Karpas-422 (cell line): ENCODE data around the gene CCN6. TPM values are rescaled to one million over a fixed set of nuclear protein-coding genes. Genes with fewer than 3 reads are reported as not detected.

ENCODE experiments used
- DNase-seq: peaks from one replicate; pipeline ENCODE4 v3.0.0-alpha.2; 2015
- H2AFZ ChIP-seq: fragments of 200-600 bp; sonication (generic); 2 replicates; pipeline ENCODE4 v1.6.1; 2014; ENCODE audit warnings: antibody characterized with exemption, low read length, mixed read lengths
- H3K27ac ChIP-seq: fragments of 200-600 bp; sonication (generic); 2 replicates; pipeline ENCODE4 v1.5.1; 2014; ENCODE audit warnings: mild to moderate bottlenecking, low read length, moderate library complexity
- H3K27me3 ChIP-seq: fragments of 200-600 bp; sonication (generic); 2 replicates; pipeline ENCODE4 v1.6.1; 2014; ENCODE audit warnings: low read length, mixed read lengths
- H3K36me3 ChIP-seq: fragments of 200-600 bp; sonication (generic); 2 replicates; pipeline ENCODE4 v1.6.1; 2014; ENCODE audit warnings: low read length, mixed read lengths; ENCODE audit not compliant: insufficient read depth
- H3K4me1 ChIP-seq: fragments of 200-600 bp; sonication (generic); 2 replicates; pipeline ENCODE4 v1.6.1; 2014; ENCODE audit warnings: mild to moderate bottlenecking, low read length, mixed read lengths
- H3K4me2 ChIP-seq: fragments of 200-600 bp; sonication (generic); 2 replicates; pipeline ENCODE4 v1.6.1; 2014; ENCODE audit warnings: low read length, low read depth, mild to moderate bottlenecking; ENCODE audit not compliant: poor library complexity, severe bottlenecking
- H3K4me3 ChIP-seq: fragments of 200-600 bp; sonication (generic); 2 replicates; pipeline ENCODE4 v1.5.1; 2014; ENCODE audit warnings: mild to moderate bottlenecking, antibody characterized with exemption, low read length, mixed read lengths
- H3K79me2 ChIP-seq: fragments of 200-600 bp; sonication (generic); 2 replicates; pipeline ENCODE4 v1.6.1; 2014; ENCODE audit warnings: mild to moderate bottlenecking, low read length, mixed read lengths
- H3K9ac ChIP-seq: fragments of 200-600 bp; sonication (generic); 2 replicates; pipeline ENCODE4 v1.6.0; 2014; ENCODE audit warnings: low read length
- H3K9me2 ChIP-seq: fragments of 200-600 bp; sonication (generic), shearing (Covaris generic); replicated peaks from 2 replicates; pipeline ENCODE4 v1.6.0; 2014; ENCODE audit warnings: mild to moderate bottlenecking, low read length, moderate library complexity; ENCODE audit not compliant: insufficient read depth
- H3K9me3 ChIP-seq: fragments of 300-700, 200-600 bp; sonication (generic); 2 replicates; pipeline ENCODE4 v1.6.1; 2014; ENCODE audit warnings: low read length, mixed read lengths
- H4K20me1 ChIP-seq: fragments of 200-600 bp; sonication (generic); 2 replicates; pipeline ENCODE4 v1.6.1; 2014; ENCODE audit warnings: mild to moderate bottlenecking, antibody characterized with exemption, low read length, low read depth; ENCODE audit not compliant: insufficient read depth
- total RNA-seq: library from RNA; depleted of rRNA; stranded (reverse); fragments of >200 nt; shearing (Covaris generic); gene quantifications from 2 replicates; pipeline ENCODE4 v1.2.3, GENCODE V29; 2014; ENCODE audit warnings: low replicate concordance

Gene CCN6
- total RNA-seq, 1 experiment from 2014 or later, result not detected

- H3K27me3 ChIP-seq, result no peaks in the 10 kb centered on the region
- H2AFZ ChIP-seq, result no peak overlapping the region
- no peak overlapping the region for H3K4me3 ChIP-seq
- H3K79me2 ChIP-seq, result no peaks in the 10 kb centered on the region
- no peaks in the 10 kb centered on the region for H3K4me1 ChIP-seq
- no peaks in the 10 kb centered on the region for H3K9me2 ChIP-seq
- H3K9me3 ChIP-seq, result no peaks in the 10 kb centered on the region
- no peak overlapping the region for H3K4me2 ChIP-seq
- no peaks in the 10 kb centered on the region for H3K36me3 ChIP-seq
- H4K20me1 ChIP-seq, result no peaks in the 10 kb centered on the region
- no peak overlapping the region for H3K9ac ChIP-seq
- no peak overlapping the region for H3K27ac ChIP-seq
- DNase-seq, result no peak
Observed at GRCh38 chr6:112022749-112023148, 31.2 kb upstream of the CCN6 start.

GRCh38 chr6:112024464-112024863 lies 29.4 kb upstream of the CCN6 start:
- Histone ChIP-seq H3K36me3 (no peaks in the 10 kb centered on the region), H3K9me2 (no peaks in the 10 kb centered on the region), H4K20me1 (no peaks in the 10 kb centered on the region), H2AFZ (no peak overlapping the region), H3K79me2 (no peaks in the 10 kb centered on the region), H3K9ac (no peak overlapping the region), H3K27me3 (no peaks in the 10 kb centered on the region), H3K4me1 (no peaks in the 10 kb centered on the region), H3K9me3 (no peaks in the 10 kb centered on the region), H3K4me2 (no peak overlapping the region), H3K4me3 (no peak overlapping the region), H3K27ac (no peak overlapping the region)
- DNase-seq, result no peak

- no peak overlapping the region for H3K27ac ChIP-seq
- H3K9me3 ChIP-seq, result no peaks in the 10 kb centered on the region
- H2AFZ ChIP-seq, result no peak overlapping the region
- H4K20me1 ChIP-seq, result no peaks in the 10 kb centered on the region
- no peaks in the 10 kb centered on the region for H3K27me3 ChIP-seq
- no peak for DNase-seq
- no peak overlapping the region for H3K9ac ChIP-seq
- no peaks in the 10 kb centered on the region for H3K9me2 ChIP-seq
- no peak overlapping the region for H3K4me2 ChIP-seq
- no peak overlapping the region for H3K4me3 ChIP-seq
- no peaks in the 10 kb centered on the region for H3K4me1 ChIP-seq
- H3K79me2 ChIP-seq, result no peaks in the 10 kb centered on the region
- no peaks in the 10 kb centered on the region for H3K36me3 ChIP-seq
Observed at GRCh38 chr6:112026933-112027332, 27.0 kb upstream of the CCN6 start.

GRCh38 chr6:112027942-112028674 lies 25.8 kb upstream of the CCN6 start:
- Histone ChIP-seq H3K79me2 (no peaks in the 10 kb centered on the region), H4K20me1 (no peaks in the 10 kb centered on the region), H3K27me3 (no peaks in the 10 kb centered on the region), H3K9ac (no peak overlapping the region), H2AFZ (no peak overlapping the region), H3K27ac (no peak overlapping the region), H3K4me2 (no peak overlapping the region), H3K4me1 (no peaks in the 10 kb centered on the region), H3K9me3 (no peaks in the 10 kb centered on the region), H3K36me3 (no peaks in the 10 kb centered on the region), H3K4me3 (no peak overlapping the region), H3K9me2 (no peaks in the 10 kb centered on the region)
- DNase-seq, result no peak

GRCh38 chr6:112029045-112029822 lies 24.7 kb upstream of the CCN6 start:
- no peaks in the 10 kb centered on the region for H3K36me3 ChIP-seq
- no peaks in the 10 kb centered on the region for H4K20me1 ChIP-seq
- no peaks in the 10 kb centered on the region for H3K9me3 ChIP-seq
- no peaks in the 10 kb centered on the region for H3K9me2 ChIP-seq
- no peaks in the 10 kb centered on the region for H3K79me2 ChIP-seq
- no peaks in the 10 kb centered on the region for H3K27me3 ChIP-seq
- peak; percentile 87 for DNase-seq
- H3K4me2 ChIP-seq, result no peak overlapping the region
- peak overlapping the region; percentile 57; the same call in 1 of the 2 replicates for H2AFZ ChIP-seq
- no peak overlapping the region for H3K9ac ChIP-seq
- H3K4me3 ChIP-seq, result no peak overlapping the region
- H3K27ac ChIP-seq, result no peak overlapping the region
- H3K4me1 ChIP-seq, result no peaks in the 10 kb centered on the region

GRCh38 chr6:112030206-112030960 lies 23.5 kb upstream of the CCN6 start:
- no peaks in the 10 kb centered on the region for H3K9me2 ChIP-seq
- no peaks in the 10 kb centered on the region for H3K4me1 ChIP-seq
- no peak for DNase-seq
- H3K9ac ChIP-seq, result no peak overlapping the region
- H3K36me3 ChIP-seq, result no peaks in the 10 kb centered on the region
- no peaks in the 10 kb centered on the region for H3K79me2 ChIP-seq
- no peak overlapping the region for H3K4me3 ChIP-seq
- H3K9me3 ChIP-seq, result no peaks in the 10 kb centered on the region
- H3K27me3 ChIP-seq, result no peaks in the 10 kb centered on the region
- no peak overlapping the region for H3K4me2 ChIP-seq
- no peak overlapping the region for H3K27ac ChIP-seq
- no peak overlapping the region for H2AFZ ChIP-seq
- no peaks in the 10 kb centered on the region for H4K20me1 ChIP-seq

- Histone ChIP-seq H3K79me2 (no peaks in the 10 kb centered on the region), H4K20me1 (no peaks in the 10 kb centered on the region), H3K27me3 (no peaks in the 10 kb centered on the region), H3K9me3 (no peaks in the 10 kb centered on the region), H3K4me2 (no peak overlapping the region), H3K9ac (no peak overlapping the region), H3K36me3 (no peaks in the 10 kb centered on the region), H3K27ac (no peak overlapping the region), H2AFZ (no peak overlapping the region), H3K4me3 (no peak overlapping the region), H3K9me2 (no peaks in the 10 kb centered on the region), H3K4me1 (no peaks in the 10 kb centered on the region)
- no peak for DNase-seq
Observed at GRCh38 chr6:112030961-112031660, 22.8 kb upstream of the CCN6 start.
